CD4-positive, alpha-beta T cell treated with Interleukin-6 for 4 hours (primary cell): ENCODE measurements around the gene PRR30.
"Not testable (repeated sequence)": the region's sequence is repeated elsewhere in the genome, so short reads cannot be mapped to it uniquely, and the experiment has no call there.

Source experiments
- DNase-seq: peaks from one replicate; pipeline ENCODE4 v3.0.0-alpha.2; 2020; ENCODE audit warnings: mixed read lengths

PRR30 gene

DNA sequence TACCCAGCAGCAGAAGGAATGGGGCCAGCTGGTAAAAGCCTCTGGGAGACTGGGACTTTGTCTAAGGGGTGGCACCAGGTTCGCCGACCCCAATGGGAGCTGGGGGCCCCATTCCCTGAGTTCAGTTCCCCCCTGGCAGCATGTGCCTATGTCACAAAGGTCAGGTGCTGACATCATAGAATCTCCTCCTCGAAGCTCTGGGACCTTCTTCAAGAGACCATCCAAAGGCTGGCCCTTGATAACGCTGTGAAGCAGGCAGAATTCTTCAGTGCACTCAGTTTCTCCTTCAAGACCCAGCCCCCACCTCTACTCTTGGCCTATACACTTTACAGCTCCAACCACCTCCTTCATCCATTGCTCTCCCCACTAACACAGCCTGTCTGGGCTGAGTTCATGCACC lies at the start of gene PRR30:
TSS of gene PRR30 (minus strand) at position 101 of the 400 bp plus-strand sequence. CDS start 1,081 bp downstream, outside the sequence.
- DNase-seq, result no peak

DNA sequence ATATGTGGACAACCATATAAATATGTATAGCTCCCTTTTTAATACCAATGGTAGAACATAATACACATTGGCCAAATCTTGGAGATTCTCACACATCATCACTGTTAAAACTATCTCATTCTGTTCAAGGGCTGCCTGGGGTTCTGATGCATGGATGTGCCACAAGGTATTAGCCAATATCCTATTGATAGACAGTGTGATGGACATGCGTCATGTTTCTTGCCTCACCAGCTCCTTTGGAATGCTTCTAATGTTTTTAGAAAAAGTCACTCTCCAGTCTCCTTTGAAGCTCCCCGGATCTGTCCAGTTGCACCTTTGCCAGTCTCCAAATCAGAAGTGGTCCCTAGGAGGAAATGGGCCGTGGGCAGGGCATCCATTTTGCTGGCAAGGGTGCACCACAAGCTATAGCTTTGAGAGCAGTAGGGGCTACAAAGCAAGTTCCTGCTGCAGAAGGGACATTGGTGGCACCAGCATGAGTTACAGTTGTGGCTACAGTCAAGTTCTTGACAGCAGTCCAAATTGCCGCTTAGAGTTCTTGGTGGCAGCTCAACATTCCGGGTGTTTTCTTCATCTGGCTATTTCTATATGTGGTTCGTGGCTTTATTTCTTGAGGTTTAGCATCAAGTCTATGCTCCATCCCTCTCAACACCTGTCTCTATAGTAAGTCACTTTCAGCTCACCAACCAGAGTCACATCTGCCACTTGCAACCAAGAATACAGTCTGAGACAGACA lies 47.6 kb upstream of the PRR30 start:
- DNase-seq, result no peak

DNA sequence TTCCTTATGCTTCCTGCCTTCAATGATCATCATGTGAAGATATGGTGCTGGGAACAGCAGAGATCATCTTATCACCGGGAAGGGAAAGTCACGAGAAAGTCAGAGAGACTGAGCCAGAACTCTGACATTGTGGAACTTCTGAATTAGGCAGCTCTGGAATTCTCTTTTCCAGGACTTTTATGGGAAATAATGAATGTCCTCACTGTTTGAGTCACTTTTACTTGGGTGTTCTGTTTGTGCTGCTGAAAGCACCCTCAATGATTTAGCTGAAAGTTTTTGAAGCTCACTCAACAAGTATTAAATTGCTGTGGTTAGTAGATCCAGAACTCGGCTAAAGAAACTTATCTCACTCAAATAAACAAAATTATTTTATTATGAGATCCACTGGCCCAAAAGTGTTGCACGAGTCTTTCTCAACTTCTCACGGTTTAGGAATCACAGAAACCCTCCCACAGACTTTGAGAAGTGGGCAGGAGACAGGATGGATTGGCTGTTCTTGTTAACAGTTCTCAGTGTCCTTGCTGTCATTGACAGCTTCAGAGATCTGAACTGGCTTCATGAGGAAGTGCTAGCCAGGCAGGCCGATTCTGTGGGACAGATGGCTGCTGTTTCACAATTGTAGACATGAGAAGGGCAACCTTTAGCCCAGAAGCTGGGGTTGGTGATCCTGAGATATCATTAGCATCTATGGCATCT lies 46.3 kb upstream of the PRR30 start:
- no peak for DNase-seq

DNA sequence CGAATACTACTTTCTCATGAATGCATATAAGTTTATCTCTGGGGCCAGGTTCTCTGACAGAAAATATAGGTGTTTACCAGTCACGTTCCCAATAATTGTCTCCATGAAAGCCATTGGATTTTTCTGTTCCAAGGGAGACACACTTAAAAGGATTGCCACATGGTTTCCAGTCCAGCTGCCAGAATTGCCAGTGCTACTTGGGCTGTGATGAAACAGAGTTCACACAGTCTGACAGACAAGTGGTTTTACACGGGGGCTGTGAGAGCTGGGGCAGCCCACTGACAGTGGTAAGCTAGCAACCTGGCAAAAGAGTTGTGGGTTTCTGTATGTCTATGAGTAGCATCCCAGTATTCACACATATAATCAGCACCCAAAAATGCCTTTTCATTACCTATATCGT lies 44.9 kb upstream of the PRR30 start:
- DNase-seq, result no peak

DNA sequence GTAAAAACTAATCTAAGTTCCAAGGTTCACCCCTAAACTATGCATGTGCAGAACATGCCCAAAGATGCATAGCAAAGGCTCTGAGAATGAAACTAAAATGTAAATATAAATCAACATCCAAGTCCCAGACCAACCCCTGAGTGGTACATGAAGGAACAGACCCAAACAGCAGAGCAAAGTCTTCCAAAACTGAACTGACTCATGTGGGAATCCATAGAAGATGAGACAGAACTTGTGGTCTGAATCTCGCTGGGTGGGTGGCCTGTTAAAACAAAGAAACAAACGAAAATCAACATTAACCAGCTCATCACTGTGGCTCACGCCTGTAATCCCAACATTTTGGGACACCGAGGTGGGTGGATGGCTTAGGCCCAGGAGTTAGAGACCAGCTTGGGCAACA lies 43.1 kb upstream of the PRR30 start:
- no peak for DNase-seq

DNA sequence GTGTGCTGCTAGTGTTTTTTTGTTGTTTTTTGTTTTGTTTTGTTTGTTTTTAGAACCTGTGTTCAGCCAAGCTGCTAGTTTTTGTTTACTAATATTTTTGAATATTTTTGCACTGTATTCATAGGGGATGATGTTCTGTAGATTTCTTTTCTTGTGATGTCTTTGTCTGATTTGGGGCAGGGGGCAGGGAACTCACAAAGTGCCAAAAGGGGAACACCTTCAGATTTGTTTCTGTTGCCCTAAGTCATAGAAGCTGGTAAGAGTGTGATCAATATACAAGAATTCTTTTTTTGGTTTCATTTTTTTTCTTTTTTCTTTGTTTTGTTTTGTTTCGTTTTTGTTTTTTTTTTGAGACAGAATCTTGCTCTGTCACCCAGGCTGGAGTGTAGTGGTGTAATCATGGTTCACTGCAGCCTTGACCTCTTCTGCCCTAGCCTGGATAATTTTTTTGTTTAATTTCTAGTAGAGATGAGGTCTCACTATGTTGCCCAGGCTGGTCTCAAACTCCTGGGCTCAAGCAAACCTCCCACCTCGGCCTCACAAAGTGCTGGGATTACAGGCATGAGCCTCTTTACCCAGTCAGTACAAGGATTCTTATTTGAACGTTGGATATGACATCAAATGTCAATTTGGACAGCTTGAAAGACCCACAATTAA lies 40.3 kb upstream of the PRR30 start:
- no peak for DNase-seq

DNA sequence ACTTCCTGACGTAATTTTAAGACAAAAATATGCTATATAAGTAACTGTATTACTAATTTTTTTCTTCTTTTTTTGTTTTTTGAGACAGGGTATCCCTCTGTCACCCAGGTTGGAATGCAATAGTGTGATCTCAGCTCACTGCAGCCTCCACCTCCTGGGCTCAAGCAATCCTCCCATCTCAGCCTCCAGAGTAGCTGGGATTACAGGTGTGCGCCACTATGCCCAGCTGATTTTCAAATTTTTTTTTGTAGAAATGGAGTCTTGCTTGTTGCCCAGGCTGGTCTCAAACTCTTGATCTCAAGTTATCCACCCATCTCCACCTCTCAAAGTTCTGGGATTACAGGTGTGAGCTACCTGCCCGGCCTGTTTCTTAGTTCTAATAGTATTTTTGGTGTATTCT lies 39.3 kb upstream of the PRR30 start:
- DNase-seq, result no peak

DNA sequence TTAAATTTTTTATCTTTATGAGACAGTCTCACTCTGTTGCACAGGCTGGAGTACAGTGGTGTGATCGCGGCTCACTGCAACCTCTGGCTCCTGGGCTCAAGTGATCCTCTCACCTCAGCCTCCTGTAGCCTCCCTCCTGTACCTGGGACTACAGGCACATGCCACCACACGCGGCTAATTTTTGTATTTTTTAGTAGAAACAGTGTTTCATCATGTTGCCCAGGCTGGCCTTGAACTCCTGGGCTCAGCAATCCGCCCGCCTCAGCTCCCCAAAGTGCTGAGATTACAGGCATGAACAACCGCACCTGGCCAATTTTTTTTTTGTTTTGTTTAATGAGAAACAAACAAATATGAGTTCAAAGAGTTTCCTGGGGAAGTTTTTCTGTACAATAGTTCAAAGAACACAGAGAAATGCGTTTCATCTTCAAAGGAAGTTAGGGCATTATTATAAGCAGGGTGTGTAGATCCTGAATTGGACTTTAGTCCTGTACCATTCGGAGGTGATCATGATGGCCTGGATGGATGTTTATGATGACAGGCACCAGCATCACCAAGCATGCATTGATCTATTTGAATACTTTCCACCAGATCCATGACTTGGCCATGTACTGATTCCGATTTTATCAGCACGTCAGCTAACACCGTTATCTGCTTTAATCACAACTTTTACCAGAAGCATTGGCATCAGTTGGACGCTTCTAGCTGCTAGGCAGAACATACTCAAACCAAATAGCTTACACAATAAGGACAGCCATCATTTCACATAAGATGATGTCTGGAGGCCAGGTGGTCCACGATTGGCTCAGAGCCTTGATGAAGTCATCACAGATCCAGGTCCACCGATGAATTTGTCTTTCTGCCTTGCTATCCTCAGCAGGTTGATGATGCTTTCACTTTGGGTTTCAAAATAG lies 38.5 kb upstream of the PRR30 start:
- no peak for DNase-seq

DNA sequence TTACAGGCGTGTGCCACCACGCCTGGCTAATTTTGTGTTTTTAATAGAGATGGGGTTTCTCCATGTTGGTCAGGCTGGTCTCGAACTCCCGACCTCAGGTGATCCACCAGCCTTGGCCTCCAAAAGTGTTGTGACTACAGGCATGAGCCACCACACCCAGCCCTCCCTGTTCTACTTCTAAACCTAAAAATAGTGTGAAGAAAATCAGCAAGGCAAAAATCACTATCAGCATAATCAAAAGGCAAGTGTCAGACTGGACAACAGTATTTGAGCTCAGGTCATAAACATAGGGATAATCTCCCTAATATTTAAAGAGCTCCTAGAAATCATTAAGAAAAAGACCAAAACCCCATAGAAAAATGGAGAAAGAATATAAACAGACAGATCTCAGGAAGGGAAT lies 36.6 kb upstream of the PRR30 start:
- DNase-seq, result not testable (repeated sequence)

DNA sequence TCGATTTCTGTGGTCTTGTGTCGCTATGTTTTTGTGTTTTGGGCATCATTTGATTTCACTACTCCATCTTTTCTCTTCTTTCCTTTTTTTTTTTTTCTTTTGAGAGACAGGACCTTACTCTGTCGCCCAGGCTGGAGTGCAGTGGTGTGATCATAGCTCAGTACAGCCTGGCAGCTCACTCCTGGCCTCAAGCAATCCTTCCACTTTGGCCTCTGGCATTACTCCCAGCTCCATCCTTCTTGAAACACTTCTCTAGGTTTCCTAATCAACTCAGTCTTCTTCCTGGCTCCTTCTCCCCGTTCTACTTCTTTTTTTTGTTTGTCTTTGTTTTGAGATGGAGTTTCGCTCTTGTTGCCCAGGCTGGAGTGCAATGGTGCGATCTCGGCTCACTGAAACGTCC lies 36.1 kb upstream of the PRR30 start:
- DNase-seq, result no peak

DNA sequence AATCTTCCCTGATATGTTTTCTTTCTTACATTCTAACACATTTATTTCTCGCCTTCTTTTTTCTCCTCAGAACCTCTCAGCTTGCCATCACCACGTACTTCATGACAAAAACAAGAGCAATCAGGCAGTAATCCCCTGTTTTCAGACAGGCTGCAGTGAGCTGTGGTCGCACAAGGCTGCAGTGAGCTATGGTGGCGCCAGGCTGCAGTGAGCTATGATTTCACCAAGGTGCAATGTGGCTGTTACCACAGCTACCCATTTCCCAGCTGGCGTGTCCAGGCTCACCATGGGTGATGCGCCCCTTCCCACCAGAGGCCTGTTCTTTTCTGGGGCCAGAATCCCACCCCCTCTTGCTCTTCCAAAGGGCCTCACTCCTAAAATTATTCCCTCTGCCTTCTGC lies 35.4 kb upstream of the PRR30 start:
- DNase-seq, result no peak

DNA sequence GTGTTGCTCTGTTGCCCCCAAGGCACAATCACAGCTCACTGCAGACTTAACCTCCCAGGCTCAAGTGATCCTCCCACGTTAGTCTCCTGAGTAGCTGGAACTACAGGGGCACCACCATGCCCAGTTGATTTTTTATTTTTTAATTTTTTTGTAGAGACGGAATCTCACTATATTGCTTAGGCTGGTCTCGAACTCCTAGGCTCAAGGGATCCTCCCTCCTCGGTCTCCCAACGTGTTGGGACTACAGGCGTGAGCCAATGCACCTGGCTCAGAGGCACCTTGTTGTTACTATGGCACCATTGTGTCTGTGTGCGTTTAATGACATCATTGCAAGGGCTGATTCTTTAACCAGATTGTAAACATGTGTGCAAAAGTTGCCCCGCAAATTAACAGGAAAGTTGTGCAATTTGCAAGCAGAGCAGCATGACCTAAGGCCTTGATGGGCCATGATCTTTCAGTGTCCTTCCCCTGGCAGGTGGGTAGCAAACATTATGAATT lies 32.2 kb upstream of the PRR30 start:
- DNase-seq, result no peak

DNA sequence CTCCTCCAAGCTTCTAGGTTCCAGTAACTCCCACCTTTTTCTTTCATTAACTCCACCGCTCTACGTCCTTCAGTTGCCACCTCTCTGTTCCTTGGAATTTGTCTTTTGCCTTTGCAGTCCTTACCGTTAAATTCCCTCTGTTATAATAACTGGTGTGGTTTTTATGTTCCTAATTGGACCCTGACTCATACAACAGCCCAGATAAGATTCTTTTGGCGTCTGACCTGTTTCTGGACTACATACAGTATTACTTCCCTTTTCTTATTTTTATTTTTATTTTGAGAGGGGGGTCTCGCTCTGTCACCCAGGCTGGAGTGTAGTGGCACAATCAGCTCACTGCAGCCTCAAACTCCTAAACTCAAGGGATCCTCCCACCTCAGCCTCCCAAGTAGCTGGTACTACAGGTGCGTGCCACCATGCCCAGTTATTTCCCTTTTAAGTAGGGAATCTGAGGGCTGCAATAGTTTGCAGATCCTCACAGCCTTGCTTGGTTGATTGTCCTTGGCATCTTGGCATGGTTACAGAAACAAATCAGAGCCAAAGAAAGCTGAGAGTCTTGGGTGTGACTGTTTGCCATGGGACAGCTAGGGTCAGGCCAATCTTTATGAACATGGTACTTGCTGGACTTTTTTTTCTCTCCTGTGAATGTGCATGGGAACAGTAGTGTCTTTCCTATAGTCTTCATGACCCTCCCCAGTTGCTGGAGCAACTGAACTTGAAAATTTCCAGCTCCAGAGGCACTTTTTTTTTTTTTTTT lies 31.5 kb upstream of the PRR30 start:
- DNase-seq, result no peak

DNA sequence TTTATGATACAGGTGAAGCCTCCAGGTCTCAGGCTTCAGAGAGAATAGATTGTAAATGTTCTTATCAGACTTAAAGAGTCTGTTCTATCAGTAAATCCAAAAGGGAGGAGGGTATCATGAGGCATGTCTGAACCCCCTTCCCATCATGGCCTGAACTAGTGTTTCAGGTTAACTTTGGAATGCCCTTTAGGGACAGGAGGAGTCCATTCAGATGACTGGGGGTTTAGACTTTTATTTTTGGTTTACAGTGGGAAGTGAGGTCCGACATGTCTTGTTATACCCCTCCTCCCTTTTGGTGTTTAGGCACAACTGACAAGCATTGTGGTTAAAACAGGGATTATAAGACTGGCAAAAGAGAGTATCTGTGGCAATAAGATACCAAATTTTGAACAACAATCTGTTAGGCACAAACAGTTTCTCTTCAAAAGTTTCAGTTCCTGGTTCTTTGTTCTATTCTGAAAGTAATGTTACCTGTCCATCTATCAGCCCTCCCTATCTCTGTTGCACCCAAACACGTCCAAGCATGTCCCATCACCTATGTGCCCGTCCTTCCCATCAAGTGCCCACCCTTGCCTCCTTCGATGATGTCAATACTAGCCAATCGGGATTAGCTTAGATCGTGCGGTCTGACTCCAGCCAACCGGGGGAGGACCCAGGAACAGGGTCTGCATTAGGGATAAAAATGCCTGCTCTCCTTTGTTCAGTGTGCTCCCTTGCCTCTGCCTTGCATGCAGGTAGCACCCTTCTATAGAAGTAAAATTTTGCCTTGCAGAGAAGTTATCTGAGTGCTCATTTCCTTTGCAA lies 26.0 kb upstream of the PRR30 start:
- no peak for DNase-seq

DNA sequence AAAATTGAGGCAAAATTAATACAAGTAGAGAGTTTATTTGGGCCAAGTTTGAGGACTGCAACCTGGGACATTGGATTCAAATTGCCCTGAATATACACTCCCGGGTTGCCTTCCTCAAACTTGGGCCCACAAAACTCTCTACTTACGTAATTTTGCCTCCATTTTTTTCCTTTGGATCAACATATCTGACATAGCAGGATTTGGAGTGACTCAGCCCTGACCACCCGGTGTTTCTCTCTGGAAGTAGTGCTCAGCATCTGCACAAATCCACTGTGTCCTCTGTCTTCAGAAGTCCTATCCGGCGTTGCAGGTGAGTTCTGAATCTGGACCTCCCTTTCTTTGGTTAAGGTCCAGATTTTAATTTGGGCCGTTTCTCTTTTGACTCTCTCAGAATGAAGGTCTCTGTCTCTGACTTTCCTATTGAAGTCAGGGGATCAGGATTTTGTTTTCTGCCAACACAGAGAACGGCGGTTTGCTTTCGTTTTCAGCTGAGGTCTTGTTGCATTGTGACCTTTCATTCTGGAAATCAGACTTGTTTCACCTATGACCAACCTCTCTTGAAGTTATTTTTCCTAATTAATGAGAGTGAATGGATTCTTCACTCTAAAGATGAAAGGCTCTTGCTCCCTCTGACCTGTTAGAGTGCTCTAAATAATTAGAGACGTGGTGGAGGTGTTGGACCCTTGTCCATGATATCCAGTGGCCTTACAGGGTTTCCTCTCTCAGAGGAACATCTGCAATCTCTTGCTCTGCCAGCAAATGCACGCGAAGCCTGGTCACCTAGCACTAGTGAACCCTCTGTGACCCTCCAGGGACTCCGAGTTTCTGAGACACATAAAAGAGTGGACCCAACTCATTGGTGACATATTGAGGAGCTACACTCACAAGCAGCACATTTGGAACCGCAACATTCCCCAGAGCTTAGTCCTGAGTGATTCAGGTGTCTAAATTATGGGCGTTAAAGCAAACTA lies 23.2 kb upstream of the PRR30 start:
- no peak for DNase-seq

DNA sequence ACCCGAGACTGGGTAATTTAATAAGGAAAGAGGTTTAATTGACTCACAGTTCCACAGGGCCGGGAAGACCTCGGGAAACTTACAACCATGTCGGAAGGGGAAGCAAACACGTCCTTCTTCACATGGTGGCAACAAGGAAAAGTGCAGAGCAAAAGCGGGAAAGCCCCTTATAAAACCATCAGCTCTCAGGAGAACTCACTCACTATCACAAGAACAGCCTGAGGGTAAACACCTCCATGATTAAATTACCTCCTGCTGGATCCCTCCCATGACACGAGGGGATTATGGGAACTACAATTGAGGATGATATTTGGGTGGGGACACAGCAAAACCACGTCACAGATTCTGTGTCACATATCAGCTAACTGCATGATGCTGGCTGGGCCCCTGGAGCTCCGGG lies 21.0 kb upstream of the PRR30 start:
- no peak for DNase-seq

DNA sequence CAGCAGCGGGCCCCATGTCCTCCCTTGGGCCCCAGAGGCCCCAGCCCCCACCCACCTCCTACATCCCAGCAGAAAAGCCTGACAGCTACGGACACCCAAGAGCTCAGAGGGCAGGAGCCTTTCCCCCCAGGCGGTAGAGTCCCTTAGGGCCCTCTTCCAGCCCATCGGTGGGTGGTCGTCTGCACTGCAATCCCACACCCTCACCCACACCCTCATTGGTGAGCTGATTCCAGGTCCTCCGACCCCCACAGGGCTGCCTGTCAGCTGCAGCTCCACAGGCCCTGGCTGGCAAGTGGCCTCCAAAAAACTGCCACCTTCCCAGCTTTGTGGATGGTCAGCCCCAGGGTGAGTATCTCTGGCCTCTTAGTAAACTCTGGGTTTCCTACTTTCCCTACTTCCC lies 20.1 kb upstream of the PRR30 start:
- DNase-seq, result no peak

DNA sequence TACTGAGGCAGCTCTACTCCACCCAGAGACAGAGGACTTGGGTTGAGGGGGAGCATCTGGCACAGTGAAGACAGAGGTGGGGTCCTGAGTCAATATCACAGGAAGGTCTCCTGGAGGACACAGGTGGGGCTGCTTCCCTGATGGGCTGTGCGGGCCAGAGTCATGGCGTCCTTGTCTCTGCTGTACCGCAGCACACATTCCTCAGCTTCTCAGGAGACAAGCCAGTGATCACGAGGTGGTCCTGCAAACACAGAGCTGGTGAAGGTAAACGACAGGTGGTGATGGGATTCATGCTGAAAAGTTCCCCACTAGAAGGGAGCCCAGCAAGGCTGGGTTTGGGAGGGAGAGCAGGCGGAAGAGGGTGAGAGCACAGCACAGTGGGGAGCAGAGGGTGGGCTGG lies 19.3 kb upstream of the PRR30 start:
- no peak for DNase-seq

DNA sequence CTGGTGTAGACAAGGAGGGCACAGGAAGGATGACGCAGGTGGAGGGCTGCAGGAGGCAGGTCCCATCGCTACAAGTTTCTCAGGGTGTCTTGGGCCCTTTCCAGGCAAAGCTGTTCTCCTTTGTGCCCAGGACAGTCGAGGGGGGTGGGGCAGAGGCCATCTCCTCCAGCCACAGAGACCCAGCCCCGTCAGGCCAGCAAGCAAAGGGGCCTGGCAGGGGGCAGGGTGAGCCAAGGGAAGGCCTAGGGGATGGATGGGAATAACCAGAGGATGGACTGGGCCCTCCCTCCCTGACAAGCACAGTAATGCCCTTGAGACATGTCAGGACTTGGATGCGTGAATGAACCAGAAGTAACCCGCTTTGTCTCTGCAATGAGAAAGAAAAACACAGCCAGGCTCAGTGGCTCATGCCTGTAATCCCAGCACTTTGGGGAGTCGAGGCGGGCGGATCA lies 15.9 kb upstream of the PRR30 start:
- DNase-seq, result no peak

DNA sequence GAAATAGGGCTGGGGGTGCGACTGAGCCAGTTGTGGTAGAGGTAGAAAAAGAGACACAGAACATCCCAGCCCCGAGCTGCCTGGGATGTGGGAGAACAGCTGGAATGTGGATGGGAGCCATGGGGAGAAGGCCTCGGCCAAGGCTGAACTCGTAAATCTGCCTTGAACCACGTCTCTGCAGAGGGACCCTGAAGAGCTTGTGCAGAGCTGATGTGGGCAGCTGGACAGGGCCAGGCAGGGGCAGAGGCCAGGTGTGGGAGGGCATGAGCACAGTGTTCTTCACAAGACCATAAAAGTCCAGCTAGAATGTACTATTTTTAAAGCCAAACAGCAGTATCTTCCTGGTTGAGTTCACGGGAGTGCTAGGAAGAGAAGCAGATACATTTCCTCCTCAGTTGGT lies 15.3 kb upstream of the PRR30 start:
- no peak for DNase-seq
